DND-41 (cell line): ENCODE measurements around the gene ZFP36L2.

Experiments used
- ATAC-seq: fragments of 200-7000 bp; cut with Tn5 transposase; 3 replicates; pipeline ENCODE4 v1.9.1; 2021; ENCODE audit warnings: low read depth; ENCODE audit not compliant: insufficient read depth
- DNase-seq: peaks from one replicate; pipeline ENCODE4 v3.0.0-alpha.2; 2020
- H2AFZ ChIP-seq: 2 replicates; pipeline ENCODE4 v1.6.0; 2012; ENCODE audit warnings: low read depth, low read length
- H3K27ac ChIP-seq: 2 replicates; pipeline ENCODE4 v1.5.1; 2012; ENCODE audit warnings: low read length, inconsistent platforms
- H3K27me3 ChIP-seq: fragments of 200-600 bp; sonication (generic); 2 replicates; pipeline ENCODE4 v1.6.0; 2012; ENCODE audit warnings: low read length, mild to moderate bottlenecking, inconsistent platforms; ENCODE audit not compliant: insufficient read depth, poor library complexity
- H3K36me3 ChIP-seq: 2 replicates; pipeline ENCODE4 v1.5.1; 2012; ENCODE audit warnings: low read length, inconsistent platforms; ENCODE audit not compliant: insufficient read depth
- H3K4me1 ChIP-seq: 2 replicates; pipeline ENCODE4 v1.5.1; 2012; ENCODE audit warnings: mild to moderate bottlenecking, low read length; ENCODE audit not compliant: insufficient read depth
- H3K4me2 ChIP-seq: 2 replicates; pipeline ENCODE4 v1.6.0; 2012; ENCODE audit warnings: mild to moderate bottlenecking, moderate library complexity, low read length, inconsistent platforms; ENCODE audit not compliant: insufficient read depth
- H3K4me3 ChIP-seq, 2 experiments: fragments of 200-600 bp in 1 of 2; shearing (Covaris generic) in 1 of 2; 2 replicates each; pipeline ENCODE4 v1.5.1; 2012 to 2016; ENCODE audit warnings: inconsistent platforms in 2 of 2, low read length in 2 of 2, mild to moderate bottlenecking in 2 of 2, low read depth in 1 of 2, moderate library complexity in 1 of 2
- H3K79me2 ChIP-seq: 2 replicates; pipeline ENCODE4 v1.6.0; 2012; ENCODE audit warnings: low read length, inconsistent platforms; ENCODE audit not compliant: insufficient read depth
- H3K9ac ChIP-seq: 2 replicates; pipeline ENCODE4 v1.6.0; 2012; ENCODE audit warnings: low read depth, mild to moderate bottlenecking, inconsistent platforms, low read length, moderate library complexity
- H3K9me3 ChIP-seq: 2 replicates; pipeline ENCODE4 v1.5.1; 2012; ENCODE audit warnings: low read length, moderate library complexity, mild to moderate bottlenecking, inconsistent platforms; ENCODE audit not compliant: insufficient read depth, severe bottlenecking
- H4K20me1 ChIP-seq: 2 replicates; pipeline ENCODE4 v1.6.0; 2012; ENCODE audit warnings: low read length; ENCODE audit not compliant: insufficient read depth
- EZH2 ChIP-seq: IDR thresholded peaks from 3 replicates; pipeline ENCODE4 v1.6.1; 2012; ENCODE audit warnings: borderline replicate concordance, low read depth, mild to moderate bottlenecking, moderate library complexity, low read length, inconsistent platforms; ENCODE audit not compliant: severe bottlenecking
- TF ChIP-seq, protein P1 (sequence below): IDR thresholded peaks from 2 replicates; pipeline ENCODE4 v1.5.1; 2012; ENCODE audit warnings: borderline replicate concordance, low read length, moderate library complexity, mild to moderate bottlenecking; ENCODE audit not compliant: poor library complexity, severe bottlenecking; ENCODE audit errors: extremely low read depth

The ZFP36L2 gene

GRCh38 chr2:43218155-43218701 is 8.2 kb downstream of the ZFP36L2 start:
- TF ChIP-seq, protein P1, sequence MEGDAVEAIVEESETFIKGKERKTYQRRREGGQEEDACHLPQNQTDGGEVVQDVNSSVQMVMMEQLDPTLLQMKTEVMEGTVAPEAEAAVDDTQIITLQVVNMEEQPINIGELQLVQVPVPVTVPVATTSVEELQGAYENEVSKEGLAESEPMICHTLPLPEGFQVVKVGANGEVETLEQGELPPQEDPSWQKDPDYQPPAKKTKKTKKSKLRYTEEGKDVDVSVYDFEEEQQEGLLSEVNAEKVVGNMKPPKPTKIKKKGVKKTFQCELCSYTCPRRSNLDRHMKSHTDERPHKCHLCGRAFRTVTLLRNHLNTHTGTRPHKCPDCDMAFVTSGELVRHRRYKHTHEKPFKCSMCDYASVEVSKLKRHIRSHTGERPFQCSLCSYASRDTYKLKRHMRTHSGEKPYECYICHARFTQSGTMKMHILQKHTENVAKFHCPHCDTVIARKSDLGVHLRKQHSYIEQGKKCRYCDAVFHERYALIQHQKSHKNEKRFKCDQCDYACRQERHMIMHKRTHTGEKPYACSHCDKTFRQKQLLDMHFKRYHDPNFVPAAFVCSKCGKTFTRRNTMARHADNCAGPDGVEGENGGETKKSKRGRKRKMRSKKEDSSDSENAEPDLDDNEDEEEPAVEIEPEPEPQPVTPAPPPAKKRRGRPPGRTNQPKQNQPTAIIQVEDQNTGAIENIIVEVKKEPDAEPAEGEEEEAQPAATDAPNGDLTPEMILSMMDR, result no peak
- no peak for TF ChIP-seq EZH2
- Histone ChIP-seq H3K27ac (peak overlapping the region; percentile 99), H3K79me2 (peaks cover 48% of the 10 kb centered on the region), H3K27me3 (no peaks in the 10 kb centered on the region), H3K9ac (peak overlapping the region; percentile 96), H3K9me3 (no peaks in the 10 kb centered on the region), H3K36me3 (peaks cover 26% of the 10 kb centered on the region), H4K20me1 (peaks cover 18% of the 10 kb centered on the region; the same call in 1 of the 2 replicates), H3K4me3 (no peak overlapping the region), H3K4me2 (0 out of 2 replicates have a peak overlapping the region, but pooled peaks have one; percentile 64), H2AFZ (no peak overlapping the region), H3K4me1 (peaks cover 52% of the 10 kb centered on the region)
- peak; percentile 47 for DNase-seq
- no peak for ATAC-seq

- H3K4me3 ChIP-seq, result no peak overlapping the region
- DNase-seq (peak; percentile 36), ATAC-seq (no peak)
- H3K9me3 ChIP-seq, result no peaks in the 10 kb centered on the region
- H2AFZ ChIP-seq, result no peak overlapping the region
- H3K27ac ChIP-seq, result peak overlapping the region; percentile 99
- peaks cover 56% of the 10 kb centered on the region for H3K4me1 ChIP-seq
- H4K20me1 ChIP-seq, result peaks cover 13% of the 10 kb centered on the region; the same call in 1 of the 2 replicates
- peak overlapping the region; percentile 96; the same call in 1 of the 2 replicates for H3K9ac ChIP-seq
- H3K4me2 ChIP-seq, result no peak overlapping the region
- no peaks in the 10 kb centered on the region for H3K27me3 ChIP-seq
- TF ChIP-seq EZH2, result no peak
- TF ChIP-seq, protein P1, result no peak
- H3K36me3 ChIP-seq, result peaks cover 19% of the 10 kb centered on the region
- peaks cover 41% of the 10 kb centered on the region for H3K79me2 ChIP-seq
Observed at GRCh38 chr2:43217228-43218154, 8.9 kb downstream of the ZFP36L2 start.

DNA sequence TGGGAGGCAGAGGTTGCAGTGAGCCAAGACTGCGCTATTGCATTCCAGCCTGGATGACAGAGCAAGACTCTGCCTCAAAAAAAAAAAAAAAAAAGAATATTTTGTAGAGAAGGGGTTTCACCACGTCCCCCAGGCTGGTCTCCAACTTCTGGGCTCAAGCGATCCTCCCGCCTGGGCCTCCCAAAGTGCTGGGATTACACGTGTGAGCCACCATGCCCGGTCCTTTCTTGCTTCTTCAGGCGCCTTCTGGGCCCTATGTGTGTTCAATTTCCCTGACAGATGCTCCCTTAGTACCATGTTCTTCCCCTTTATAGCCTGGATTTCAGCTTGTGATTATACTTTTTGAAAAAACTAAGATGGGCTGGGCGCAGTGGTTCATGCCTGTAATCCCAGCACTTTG is 9.8 kb downstream of the ZFP36L2 start:
- peaks cover 4% of the 10 kb centered on the region; the same call in 1 of the 2 replicates for H4K20me1 ChIP-seq
- no peak overlapping the region for H3K4me3 ChIP-seq
- no peak overlapping the region for H3K4me2 ChIP-seq
- DNase-seq (no peak), ATAC-seq (no peak)
- no peaks in the 10 kb centered on the region for H3K27me3 ChIP-seq
- H2AFZ ChIP-seq, result no peak overlapping the region
- H3K4me1 ChIP-seq, result peaks cover 48% of the 10 kb centered on the region
- no peak for TF ChIP-seq EZH2
- TF ChIP-seq, protein P1, result no peak
- no peaks in the 10 kb centered on the region for H3K9me3 ChIP-seq
- peaks cover 32% of the 10 kb centered on the region for H3K79me2 ChIP-seq
- no peak overlapping the region for H3K9ac ChIP-seq
- H3K27ac ChIP-seq, result no peak overlapping the region
- peaks cover 10% of the 10 kb centered on the region for H3K36me3 ChIP-seq
